Spinal cord (tissue), 10 donors: Measurements from ENCODE around the gene GSG1L2. TPM values are rescaled to one million over a fixed set of nuclear protein-coding genes. Genes with fewer than 3 reads are reported as not detected.
A peak's percentile ranks its signal among the peaks of the same experiment; 100 is the strongest.
"Not testable (repeated sequence)": the region's sequence is repeated elsewhere in the genome, so short reads cannot be mapped to it uniquely, and the experiment has no call there.

Source experiments
- DNase-seq, 6 donors: peaks; one replicate each; pipeline versions ENCODE4 v3.0.0 to v3.0.0-alpha.2; 2013 to 2015; ENCODE audit warnings: low spot score in 6 of 6, low read depth in 4 of 6
- H3K27ac ChIP-seq: one replicate; pipeline ENCODE4 v1.5.1; 2013; ENCODE audit warnings: low read depth, low read length, control low read depth
- H3K27me3 ChIP-seq: one replicate; pipeline ENCODE4 v1.6.1; 2013; ENCODE audit warnings: low read length; ENCODE audit not compliant: control insufficient read depth, insufficient read depth
- H3K36me3 ChIP-seq: one replicate; pipeline ENCODE4 v1.6.1; 2013; ENCODE audit warnings: low read length; ENCODE audit not compliant: control insufficient read depth, insufficient read depth
- H3K4me1 ChIP-seq: one replicate; pipeline ENCODE4 v1.6.1; 2013; ENCODE audit warnings: low read length; ENCODE audit not compliant: control insufficient read depth, insufficient read depth
- H3K4me3 ChIP-seq: one replicate; pipeline ENCODE4 v1.5.1; 2013; ENCODE audit warnings: low read depth, low read length, control low read depth
- H3K9me3 ChIP-seq: one replicate; pipeline ENCODE4 v1.6.1; 2013; ENCODE audit warnings: low read length; ENCODE audit not compliant: control insufficient read depth, insufficient read depth
- WGBS: methylation state at CpG from one replicate; pipeline ENCODE4 v1.1.5; 2013; ENCODE audit warnings: missing lambda C conversion rate; ENCODE audit not compliant: insufficient coverage; 5-methylcytosine and 5-hydroxymethylcytosine counted together
- polyA plus RNA-seq, 2 donors: library from polyadenylated mRNA; unstranded; fragments of 120-200 nt; gene quantifications; one replicate each; pipeline ENCODE4 v1.2.1, GENCODE V29; 2013; ENCODE audit not compliant: insufficient read length in 2 of 2
- total RNA-seq, 2 donors: library from RNA; depleted of rRNA in 1 of 2; stranded (reverse); fragments of 120-200 nt in 1 of 2; fragments of >200 nt in 1 of 2; gene quantifications; one replicate each; pipeline versions ENCODE4 v1.2.3 to v1.2.4, GENCODE V29; 2013 to 2014
- donor health status: healthy.

The GSG1L2 gene
- total and polyA plus RNA-seq, 4 donors: not detected

DNA sequence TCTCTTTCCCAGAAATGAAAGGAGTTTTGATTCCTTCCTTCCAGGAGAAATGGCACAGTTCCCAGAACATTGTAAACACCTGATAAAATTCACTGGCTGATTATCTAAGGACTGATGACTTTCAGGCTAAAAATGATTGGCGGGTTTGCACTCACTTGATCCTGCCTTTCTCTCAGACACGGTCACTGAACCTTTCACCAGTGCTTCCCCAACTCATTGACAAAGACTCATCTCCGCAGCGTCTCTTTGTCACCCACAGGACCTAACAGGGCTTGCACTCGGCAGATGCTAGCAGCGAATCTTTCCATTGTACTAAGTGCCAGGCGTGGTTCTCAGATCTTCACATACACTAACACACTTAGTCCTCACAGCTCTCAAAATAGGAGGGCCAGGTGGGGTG, 23.2 kb downstream of the GSG1L2 start:
- H3K4me1 ChIP-seq: no peaks in the 10 kb centered on the region
- no peaks in the 10 kb centered on the region for H3K36me3 ChIP-seq
- no peak for DNase-seq
- no peaks in the 10 kb centered on the region for H3K27me3 ChIP-seq
- WGBS: 88% methylated on average over 6 of the region's 7 CpGs
- H3K27ac ChIP-seq: no peak overlapping the region
- no peak overlapping the region for H3K4me3 ChIP-seq
- no peaks in the 10 kb centered on the region for H3K9me3 ChIP-seq

- Histone ChIP-seq H3K4me3 (no peak overlapping the region), H3K27ac (no peak overlapping the region), H3K4me1 (no peaks in the 10 kb centered on the region), H3K9me3 (no peaks in the 10 kb centered on the region), H3K27me3 (no peaks in the 10 kb centered on the region), H3K36me3 (no peaks in the 10 kb centered on the region)
- no peak for DNase-seq
- 100% methylated on average over 1 of the region's 3 CpGs for WGBS
Observed at GRCh38 chr17:9798008-9798407, 23.9 kb downstream of the GSG1L2 start.

DNA sequence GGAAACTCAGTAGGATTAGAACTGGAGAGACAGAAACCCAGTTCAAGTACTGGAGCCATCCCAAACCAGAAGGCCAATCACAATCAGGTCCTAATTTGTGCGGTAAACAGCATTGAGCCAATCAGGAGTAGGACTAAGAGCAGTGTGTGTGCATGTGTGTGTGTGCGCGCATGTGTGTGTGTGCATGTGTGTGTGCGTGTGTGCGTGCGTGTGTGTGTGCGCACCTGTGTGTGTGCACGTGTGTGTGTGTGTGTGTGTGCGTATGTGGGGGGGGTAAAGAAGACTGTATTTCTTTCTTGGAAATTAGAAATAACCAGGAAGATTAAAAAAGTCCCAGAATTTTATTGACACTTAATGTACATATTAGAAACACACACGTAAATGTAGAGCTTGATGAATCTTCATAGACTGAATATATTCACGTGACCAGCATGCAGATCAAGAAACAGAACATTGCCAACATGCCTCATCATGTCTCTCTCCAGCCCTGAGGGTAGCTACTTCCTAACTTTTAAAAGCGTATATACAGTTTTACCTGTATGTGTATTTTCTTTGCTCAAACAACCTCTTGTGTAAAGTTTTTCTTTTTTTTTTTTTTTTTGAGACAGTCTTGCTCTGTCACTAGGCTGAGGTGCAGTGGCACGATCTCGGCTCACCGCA, 29.6 kb downstream of the GSG1L2 start:
- H3K4me3 ChIP-seq: no peak overlapping the region
- 96% methylated on average over 3 of the region's 15 CpGs for WGBS
- no peaks in the 10 kb centered on the region for H3K36me3 ChIP-seq
- no peak overlapping the region for H3K27ac ChIP-seq
- no peak for DNase-seq
- no peaks in the 10 kb centered on the region for H3K9me3 ChIP-seq
- H3K4me1 ChIP-seq: peaks cover 6% of the 10 kb centered on the region
- no peaks in the 10 kb centered on the region for H3K27me3 ChIP-seq

- Histone ChIP-seq H3K4me3 (no peak within 1 kb of the TSS), H3K36me3 (no peaks in the 10 kb centered on the region), H3K4me1 (peaks cover 6% of the 10 kb centered on the region), H3K27ac (no peak within 1 kb of the TSS), H3K27me3 (no peaks in the 10 kb centered on the region), H3K9me3 (no peaks in the 10 kb centered on the region)
- 61% methylated on average over 9 of the region's 15 CpGs for WGBS
- peak in 3 of 6 donors; percentile 17 to 50 (median 34) for DNase-seq
Observed at GRCh38 chr17:9790889-9791876, 30.7 kb downstream of the GSG1L2 start, which contains the start of gene DHRS7C. TSS of gene DHRS7C (minus strand) at chr17:9791592. CDS start at chr17:9791284, 308 bp downstream.

DNA sequence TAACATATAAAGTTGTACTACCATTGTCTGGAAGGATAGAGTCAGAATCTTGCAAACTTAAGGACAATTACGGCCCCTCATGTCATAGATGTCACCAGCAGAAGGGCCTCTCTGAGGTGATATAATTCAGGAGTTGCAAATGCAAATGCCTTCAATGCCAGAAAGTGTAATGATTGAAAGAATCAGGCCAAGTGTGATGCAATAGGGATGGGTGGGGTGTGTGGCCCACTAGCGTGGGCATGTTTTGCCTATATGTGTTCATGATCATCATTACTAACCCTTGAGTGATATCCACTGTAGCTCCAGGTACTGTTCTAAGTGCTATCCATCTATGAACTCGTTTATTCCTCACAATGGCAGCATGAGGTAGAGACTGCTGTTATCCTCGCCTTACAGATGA, 31.6 kb downstream of the GSG1L2 start:
- Histone ChIP-seq H3K27ac (no peak overlapping the region), H3K4me1 (peaks cover 6% of the 10 kb centered on the region), H3K36me3 (no peaks in the 10 kb centered on the region), H3K4me3 (no peak overlapping the region), H3K27me3 (no peaks in the 10 kb centered on the region), H3K9me3 (no peaks in the 10 kb centered on the region)
- 88% methylated on average over 3 of the region's 4 CpGs for WGBS
- DNase-seq: no peak

DNA sequence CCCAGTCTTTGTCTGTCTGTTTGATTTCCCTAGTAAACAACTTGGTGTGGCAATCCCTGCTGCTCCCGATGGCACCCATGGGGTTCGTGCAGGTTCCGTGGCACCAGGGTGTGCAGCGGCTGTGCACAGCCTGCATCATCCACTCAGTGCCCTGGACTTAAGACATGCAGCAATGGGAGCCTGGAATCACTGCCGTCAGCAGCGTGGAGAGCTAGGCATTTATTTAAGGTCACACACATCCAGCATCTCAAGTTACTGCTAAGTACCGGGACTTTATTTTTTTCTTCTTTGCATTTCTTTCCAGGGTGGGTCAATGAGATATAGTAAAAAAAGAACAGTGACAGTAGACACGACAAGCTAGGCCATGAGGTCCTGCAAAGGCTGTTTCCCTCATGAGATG, 33.3 kb downstream of the GSG1L2 start:
- Histone ChIP-seq H3K27me3 (no peaks in the 10 kb centered on the region), H3K9me3 (no peaks in the 10 kb centered on the region), H3K36me3 (no peaks in the 10 kb centered on the region), H3K4me3 (no peak overlapping the region), H3K27ac (no peak overlapping the region), H3K4me1 (peaks cover 6% of the 10 kb centered on the region)
- DNase-seq: peak in 1 of 6 donors; percentile 13
- 91% methylated on average over 6 of the region's 8 CpGs for WGBS

DNA sequence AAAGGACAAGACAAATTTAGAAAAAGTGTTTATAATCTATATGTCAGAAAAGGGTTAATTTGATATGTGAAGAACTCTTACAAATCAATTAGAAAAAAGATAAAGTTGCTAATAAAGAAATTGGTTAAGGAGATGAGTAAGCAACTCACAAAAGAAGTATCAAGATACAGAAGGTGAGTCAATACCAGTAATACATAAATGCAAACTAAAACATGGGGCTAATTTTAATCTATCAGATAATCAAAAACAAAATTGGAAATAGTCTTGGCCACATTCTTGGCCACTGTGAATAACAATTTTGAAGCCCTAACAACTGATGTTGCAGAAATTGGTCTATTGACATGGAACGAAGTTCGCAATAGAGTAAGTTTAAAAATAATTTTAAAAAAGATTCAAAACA, 37.3 kb downstream of the GSG1L2 start:
- WGBS: no CpG with 5 or more reads among the region's 2 CpGs
- Histone ChIP-seq H3K27ac (no peak overlapping the region), H3K4me1 (no peaks in the 10 kb centered on the region), H3K4me3 (no peak overlapping the region), H3K9me3 (no peaks in the 10 kb centered on the region), H3K27me3 (no peaks in the 10 kb centered on the region), H3K36me3 (no peaks in the 10 kb centered on the region)
- no peak for DNase-seq

- 97% methylated on average over 4 of the region's 5 CpGs for WGBS
- H3K9me3 ChIP-seq, H3K4me1 ChIP-seq, H3K4me3 ChIP-seq, DNase-seq, H3K36me3 ChIP-seq, H3K27ac ChIP-seq, H3K27me3 ChIP-seq: not testable (repeated sequence)
Observed at GRCh38 chr17:9783465-9783864, 38.4 kb downstream of the GSG1L2 start.

DNA sequence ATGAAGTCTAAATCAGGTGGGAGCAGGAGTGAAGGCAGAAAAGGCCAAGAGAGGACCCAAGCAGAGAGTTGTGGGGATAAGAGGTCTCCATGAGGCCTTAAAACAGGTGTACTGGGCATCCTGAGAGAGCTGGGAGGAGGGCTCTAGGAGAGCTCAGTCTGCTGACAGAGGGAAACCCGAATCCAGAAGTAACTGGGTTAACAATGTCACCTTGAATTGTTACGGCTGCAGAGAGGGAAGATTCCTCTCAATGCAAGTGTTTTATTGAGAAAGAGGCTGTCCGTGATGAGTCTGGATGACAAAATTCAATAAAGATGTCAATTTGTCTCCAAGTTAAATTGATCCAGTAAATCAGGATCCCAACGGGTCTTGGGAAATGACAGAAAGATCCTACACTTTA, 38.8 kb downstream of the GSG1L2 start:
- Histone ChIP-seq H3K4me3 (no peak overlapping the region), H3K27me3 (no peaks in the 10 kb centered on the region)
- WGBS: 76% methylated on average over 3 of the region's 4 CpGs

More for the DNA sequence above, 38.8 kb downstream of the GSG1L2 start:
- DNase-seq: no peak
- Histone ChIP-seq H3K9me3 (no peaks in the 10 kb centered on the region), H3K4me1 (no peaks in the 10 kb centered on the region), H3K36me3 (no peaks in the 10 kb centered on the region), H3K27ac (no peak overlapping the region)
